NB4 (cell line): ENCODE results near the gene ARPC2.
A peak's percentile ranks its signal among the peaks of the same experiment; 100 is the strongest.

Experiments
- DNase-seq: peaks from one replicate; pipeline ENCODE4 v3.0.0; 2010; ENCODE audit warnings: low read depth
- H3K4me3 ChIP-seq: one replicate; pipeline ENCODE4 v1.5.1; 2011; ENCODE audit warnings: mild to moderate bottlenecking, low read depth, low read length, moderate library complexity
- MYC ChIP-seq: IDR thresholded peaks from 2 replicates; pipeline ENCODE4 v1.6.1; 2011; ENCODE audit warnings: low read depth, low read length
- POLR2A ChIP-seq: IDR thresholded peaks from 2 replicates; pipeline ENCODE4 v1.6.1; 2011; ENCODE audit warnings: mild to moderate bottlenecking; ENCODE audit not compliant: insufficient read length; ENCODE audit errors: extremely low read depth
- TF ChIP-seq, protein P1 (sequence below): IDR thresholded peaks from one replicate; pipeline ENCODE4 v1.5.1; 2012; ENCODE audit warnings: low read depth, low read length
- TF ChIP-seq, protein P2 (sequence below): IDR thresholded peaks from 2 replicates; pipeline ENCODE4 v1.6.1; 2011; ENCODE audit warnings: low read depth, low read length

Gene ARPC2

DNA sequence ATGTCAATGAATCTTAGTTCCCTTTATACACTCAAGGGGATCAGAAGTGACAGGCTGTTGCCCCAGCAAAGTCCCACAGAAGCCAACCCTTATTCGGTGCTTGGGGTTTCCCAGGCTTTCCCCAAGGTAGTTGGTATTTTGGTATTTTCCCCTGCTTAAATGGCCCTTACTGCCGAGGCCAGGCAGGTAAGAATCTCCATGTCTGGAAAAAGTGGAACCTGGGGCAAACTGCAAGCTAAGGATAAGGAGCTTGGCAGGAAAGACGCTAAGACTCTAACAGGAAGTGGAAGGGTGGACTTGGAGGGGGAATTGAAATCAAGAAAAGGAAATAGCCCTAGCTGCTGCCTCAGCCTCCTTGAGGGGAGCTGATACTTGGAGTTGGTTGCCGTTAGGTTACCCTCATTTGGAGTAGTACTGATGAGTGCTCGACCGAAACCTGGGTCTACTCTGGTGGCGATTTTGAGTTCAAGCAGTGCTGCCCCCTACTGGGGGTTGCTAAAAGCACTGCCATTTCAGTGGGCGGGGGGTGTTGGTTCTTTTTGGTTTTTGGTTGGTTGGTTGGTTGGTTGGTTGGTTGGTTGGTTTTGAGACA, 40.5 kb downstream of the ARPC2 start:
- TF ChIP-seq POLR2A = no peak
- TF ChIP-seq, protein P1, sequence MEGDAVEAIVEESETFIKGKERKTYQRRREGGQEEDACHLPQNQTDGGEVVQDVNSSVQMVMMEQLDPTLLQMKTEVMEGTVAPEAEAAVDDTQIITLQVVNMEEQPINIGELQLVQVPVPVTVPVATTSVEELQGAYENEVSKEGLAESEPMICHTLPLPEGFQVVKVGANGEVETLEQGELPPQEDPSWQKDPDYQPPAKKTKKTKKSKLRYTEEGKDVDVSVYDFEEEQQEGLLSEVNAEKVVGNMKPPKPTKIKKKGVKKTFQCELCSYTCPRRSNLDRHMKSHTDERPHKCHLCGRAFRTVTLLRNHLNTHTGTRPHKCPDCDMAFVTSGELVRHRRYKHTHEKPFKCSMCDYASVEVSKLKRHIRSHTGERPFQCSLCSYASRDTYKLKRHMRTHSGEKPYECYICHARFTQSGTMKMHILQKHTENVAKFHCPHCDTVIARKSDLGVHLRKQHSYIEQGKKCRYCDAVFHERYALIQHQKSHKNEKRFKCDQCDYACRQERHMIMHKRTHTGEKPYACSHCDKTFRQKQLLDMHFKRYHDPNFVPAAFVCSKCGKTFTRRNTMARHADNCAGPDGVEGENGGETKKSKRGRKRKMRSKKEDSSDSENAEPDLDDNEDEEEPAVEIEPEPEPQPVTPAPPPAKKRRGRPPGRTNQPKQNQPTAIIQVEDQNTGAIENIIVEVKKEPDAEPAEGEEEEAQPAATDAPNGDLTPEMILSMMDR = peak; percentile 85
- peak; percentile 84 for DNase-seq
- H3K4me3 ChIP-seq = no peak overlapping the region

DNA sequence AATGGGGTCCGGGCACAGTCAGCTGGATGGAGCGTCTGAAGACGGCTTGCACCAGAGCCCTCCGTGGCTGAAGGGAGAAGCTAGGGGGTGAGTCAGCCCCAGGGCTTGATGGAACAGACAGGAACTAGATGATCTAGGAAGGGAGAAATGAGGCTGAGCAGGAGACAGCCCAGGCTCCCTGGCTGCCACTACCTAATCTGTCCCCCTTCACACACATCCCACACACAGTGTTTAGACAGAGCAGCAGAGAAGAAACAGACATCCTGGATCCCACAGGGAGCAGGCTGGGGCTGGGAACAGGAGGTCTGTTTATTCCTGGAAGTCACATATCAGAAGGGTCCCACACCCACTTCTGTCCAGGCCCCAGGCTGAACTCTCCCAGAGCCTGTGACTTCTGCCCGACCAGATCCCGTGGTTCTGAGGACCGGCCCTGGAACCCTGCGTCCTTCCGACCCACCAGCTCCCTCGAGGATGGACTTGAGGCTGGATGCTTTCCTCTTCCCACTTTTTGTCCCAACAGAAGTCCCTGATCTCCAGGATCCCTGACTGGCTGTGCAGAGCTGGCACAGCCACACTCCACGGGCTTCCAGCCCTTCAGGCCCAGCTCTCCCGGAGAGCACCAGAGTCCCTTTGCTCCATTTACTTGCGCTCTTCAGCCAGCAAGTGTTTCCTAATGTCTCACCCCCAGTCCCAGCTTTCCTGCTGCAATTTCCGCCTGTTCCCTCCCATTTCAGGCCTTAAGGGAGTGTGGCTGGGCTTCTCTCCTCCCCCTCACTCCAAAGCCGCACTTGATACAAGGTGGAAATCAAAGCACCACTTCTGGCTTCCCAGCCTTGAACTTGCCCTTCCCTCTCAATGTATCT, 42.3 kb downstream of the ARPC2 start:
- no peak overlapping the region for H3K4me3 ChIP-seq
- peak; percentile 46 for DNase-seq
- TF ChIP-seq, protein P1 = no peak
- TF ChIP-seq, protein P2, sequence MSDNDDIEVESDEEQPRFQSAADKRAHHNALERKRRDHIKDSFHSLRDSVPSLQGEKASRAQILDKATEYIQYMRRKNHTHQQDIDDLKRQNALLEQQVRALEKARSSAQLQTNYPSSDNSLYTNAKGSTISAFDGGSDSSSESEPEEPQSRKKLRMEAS = no peak
- TF ChIP-seq MYC = no peak
- TF ChIP-seq POLR2A = no peak

DNA sequence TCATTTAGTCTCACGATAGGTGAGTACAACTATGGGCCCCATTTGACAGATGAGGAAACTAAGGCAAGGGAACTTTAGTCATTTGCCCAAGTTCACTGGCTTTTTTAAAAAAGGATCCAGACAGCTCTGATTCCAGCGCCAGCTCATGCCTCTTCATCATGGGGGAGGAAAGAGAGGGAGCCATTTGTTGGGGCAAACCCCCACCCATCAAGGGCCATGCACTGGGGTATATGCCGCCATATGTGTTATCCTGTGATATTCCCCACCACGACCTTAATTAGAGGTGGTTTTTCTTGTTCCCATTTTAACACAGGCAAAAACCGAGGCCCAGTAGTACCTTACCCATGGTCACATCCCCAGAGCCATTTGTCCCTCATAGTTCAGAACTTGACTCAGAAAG, 43.2 kb downstream of the ARPC2 start:
- no peak for DNase-seq
- TF ChIP-seq POLR2A (no peak), MYC (no peak)
- TF ChIP-seq, protein P1 = no peak
- TF ChIP-seq, protein P2 = no peak
- no peak overlapping the region for H3K4me3 ChIP-seq

DNA sequence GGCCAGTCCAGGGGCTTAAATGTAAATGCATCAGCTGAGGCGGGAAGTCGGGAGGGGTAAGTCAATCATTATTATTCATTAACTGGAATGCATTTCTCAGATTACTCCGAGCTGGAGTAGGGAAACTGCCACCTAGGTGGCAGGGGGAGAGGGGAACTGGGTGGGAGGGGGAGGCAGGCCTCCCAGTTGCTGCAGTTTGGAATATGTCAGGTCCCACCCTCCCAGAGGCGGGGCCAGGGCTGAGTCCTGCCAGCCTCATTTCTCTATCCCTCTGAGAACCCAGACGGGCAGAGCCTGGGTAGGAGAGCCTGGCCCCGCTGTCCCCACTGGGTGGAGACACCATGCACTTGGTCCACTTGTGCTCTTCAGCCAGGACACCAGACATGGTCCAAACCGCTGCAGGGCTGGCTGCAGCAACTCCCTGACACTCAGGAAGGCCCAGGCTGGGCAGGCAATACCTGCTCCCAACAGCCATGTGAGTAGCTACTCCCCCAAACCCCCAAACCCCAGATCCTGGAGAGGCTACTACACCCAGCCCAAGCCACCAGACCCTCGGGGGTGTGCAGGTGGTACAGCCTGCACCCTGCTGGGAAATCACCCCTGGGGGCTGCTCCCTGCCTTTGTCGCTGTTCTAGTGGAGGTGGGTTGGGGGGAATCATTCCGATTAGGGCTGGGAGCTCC, 43.9 kb downstream of the ARPC2 start, which contains the start of gene GPBAR1:
TSS of gene GPBAR1 (plus strand) at position 274 of the 681 bp plus-strand sequence. CDS start 1,710 bp downstream, outside the sequence.
- no peak within 1 kb of the TSS for H3K4me3 ChIP-seq
- peak; percentile 40 for DNase-seq
- no peak for TF ChIP-seq POLR2A
- TF ChIP-seq, protein P2 = no peak
- no peak for TF ChIP-seq MYC
- TF ChIP-seq, protein P1 = no peak

DNA sequence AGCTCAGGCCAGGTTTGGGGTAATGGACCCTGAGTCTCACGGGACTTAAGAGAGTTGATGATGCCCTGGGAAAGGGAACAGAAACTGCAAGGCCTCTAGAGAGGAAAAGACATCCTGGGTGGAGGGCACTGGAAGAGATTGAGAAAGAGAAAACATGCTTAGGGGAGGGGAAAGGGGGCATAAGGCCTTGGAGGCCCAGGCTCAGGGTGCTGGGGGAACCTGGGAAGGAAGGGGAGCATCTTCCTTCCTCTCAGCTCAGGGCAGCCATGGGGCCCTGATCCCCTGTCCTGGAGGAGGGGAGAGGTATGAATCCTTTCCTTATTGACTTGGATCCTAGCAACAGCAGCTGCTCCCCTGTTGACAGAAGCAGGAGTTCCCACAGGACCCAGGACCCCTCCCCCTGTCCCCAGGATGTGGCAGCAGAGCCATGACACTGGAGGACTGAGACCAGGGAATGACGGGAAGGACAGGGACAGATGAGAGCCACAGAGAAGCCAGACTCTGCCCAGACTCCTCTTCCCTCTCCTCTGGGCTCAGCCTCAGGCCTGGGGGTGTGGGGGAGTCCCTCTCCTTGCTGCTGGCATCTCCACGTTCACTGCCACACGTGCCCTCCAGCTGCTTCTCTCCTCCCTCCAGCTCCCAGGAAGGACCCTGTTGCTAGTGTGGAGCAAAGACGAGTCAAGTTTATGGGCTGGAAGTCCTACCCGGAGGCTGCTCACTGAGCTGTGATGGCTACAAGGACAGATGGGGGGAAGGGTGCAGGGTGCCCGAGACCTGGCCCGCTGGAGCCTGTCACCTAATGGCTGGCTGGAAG, 44.6 kb downstream of the ARPC2 start:
- no peak overlapping the region for H3K4me3 ChIP-seq
- peak; percentile 60 for DNase-seq
- TF ChIP-seq, protein P1 = no peak
- TF ChIP-seq, protein P2 = no peak
- TF ChIP-seq MYC = no peak
- no peak for TF ChIP-seq POLR2A
